ENCODE results near the gene NDRG2.

The NDRG2 gene

GRCh38 chr14:21025371-21026273 is 761 bp upstream of the NDRG2 start:
- H3K27me3 ChIP-seq, result no peaks in the 10 kb centered on the region
- H3K4me2 ChIP-seq, result peak overlapping the region; percentile 94

GRCh38 chr14:21023817-21024584 is 860 bp downstream of the NDRG2 start:
- peak overlapping the region; percentile 94 for H3K4me2 ChIP-seq
- no peak for TF ChIP-seq Cebpa-rat (IDR thresholded peaks at IDR 0.05)
- H3K4me3 ChIP-seq, result peak overlapping the region; percentile 78
- H3K27ac ChIP-seq, result peak overlapping the region; percentile 73
- H4K20me1 ChIP-seq, result no peaks in the 10 kb centered on the region
- H3K9ac ChIP-seq, result peak overlapping the region; percentile 82
- H3K9me3 ChIP-seq, result no peaks in the 10 kb centered on the region
- no peaks in the 10 kb centered on the region for H3K27me3 ChIP-seq
- peaks cover 30% of the 10 kb centered on the region for H3K4me1 ChIP-seq
- peaks cover 13% of the 10 kb centered on the region for H3K36me3 ChIP-seq

More at GRCh38 chr14:21025371-21026273, 761 bp upstream of the NDRG2 start:
- Histone ChIP-seq H3K27ac (no peak overlapping the region), H3K4me3 (peak overlapping the region; percentile 78), H3K9ac (peak overlapping the region; percentile 53), H3K4me1 (peaks cover 30% of the 10 kb centered on the region), H4K20me1 (no peaks in the 10 kb centered on the region), H3K36me3 (0 out of 2 replicates have a peak, but pooled peaks cover 6% of the 10 kb centered on the region), H3K9me3 (no peaks in the 10 kb centered on the region)
- no peak for TF ChIP-seq Cebpa-rat (IDR thresholded peaks at IDR 0.05)

- H3K4me3 ChIP-seq, result no peak overlapping the region
- TF ChIP-seq Cebpa-rat (IDR thresholded peaks at IDR 0.05), result no peak
- no peaks in the 10 kb centered on the region for H3K9me3 ChIP-seq
- peak overlapping the region; percentile 94; the same call in 1 of the 2 replicates for H3K4me2 ChIP-seq
- H3K27ac ChIP-seq, result no peak overlapping the region
- no peaks in the 10 kb centered on the region for H3K27me3 ChIP-seq
- H3K36me3 ChIP-seq, result peaks cover 21% of the 10 kb centered on the region
- H3K4me1 ChIP-seq, result peaks cover 30% of the 10 kb centered on the region
- H3K9ac ChIP-seq, result no peak overlapping the region
- H4K20me1 ChIP-seq, result no peaks in the 10 kb centered on the region
These were observed 1.7 kb downstream of the NDRG2 start for GRCh38 chr14:21023174-21023573.

- Histone ChIP-seq H3K27ac (no peak overlapping the region), H3K4me3 (no peak overlapping the region), H4K20me1 (no peaks in the 10 kb centered on the region), H3K9me3 (no peaks in the 10 kb centered on the region), H3K4me1 (peaks cover 30% of the 10 kb centered on the region), H3K27me3 (no peaks in the 10 kb centered on the region), H3K4me2 (0 out of 2 replicates have a peak overlapping the region, but pooled peaks have one; percentile 94), H3K9ac (no peak overlapping the region), H3K36me3 (peaks cover 26% of the 10 kb centered on the region)
- TF ChIP-seq Cebpa-rat (IDR thresholded peaks at IDR 0.05), result no peak
These were observed 2.2 kb downstream of the NDRG2 start for GRCh38 chr14:21022686-21023085.

- Histone ChIP-seq H3K4me3 (no peak overlapping the region), H3K27me3 (no peaks in the 10 kb centered on the region), H3K9ac (no peak overlapping the region), H3K4me1 (peaks cover 20% of the 10 kb centered on the region), H3K36me3 (peaks cover 32% of the 10 kb centered on the region), H3K27ac (no peak overlapping the region), H4K20me1 (no peaks in the 10 kb centered on the region), H3K9me3 (no peaks in the 10 kb centered on the region), H3K4me2 (no peak overlapping the region)
- no peak for TF ChIP-seq Cebpa-rat (IDR thresholded peaks at IDR 0.05)
These were observed 3.8 kb downstream of the NDRG2 start for GRCh38 chr14:21020977-21021545.

- Histone ChIP-seq H3K9ac (no peak overlapping the region), H3K36me3 (peaks cover 32% of the 10 kb centered on the region), H3K4me3 (no peak overlapping the region), H3K4me2 (no peak overlapping the region), H3K4me1 (peaks cover 14% of the 10 kb centered on the region), H3K27ac (no peak overlapping the region), H4K20me1 (no peaks in the 10 kb centered on the region), H3K27me3 (no peaks in the 10 kb centered on the region), H3K9me3 (no peaks in the 10 kb centered on the region)
- no peak for TF ChIP-seq Cebpa-rat (IDR thresholded peaks at IDR 0.05)
These were observed 5.5 kb downstream of the NDRG2 start for GRCh38 chr14:21019366-21019765.

GRCh38 chr14:21018781-21019180 is 6.1 kb downstream of the NDRG2 start:
- H3K27ac ChIP-seq, result no peak overlapping the region
- no peak overlapping the region for H3K4me2 ChIP-seq
- no peak overlapping the region for H3K4me3 ChIP-seq
- H3K27me3 ChIP-seq, result no peaks in the 10 kb centered on the region
- H3K4me1 ChIP-seq, result peaks cover 8% of the 10 kb centered on the region
- TF ChIP-seq Cebpa-rat (IDR thresholded peaks at IDR 0.05), result no peak
- H3K36me3 ChIP-seq, result peaks cover 32% of the 10 kb centered on the region
- H3K9me3 ChIP-seq, result no peaks in the 10 kb centered on the region
- no peaks in the 10 kb centered on the region for H4K20me1 ChIP-seq
- H3K9ac ChIP-seq, result no peak overlapping the region

GRCh38 chr14:21018286-21018685 is 6.6 kb downstream of the NDRG2 start:
- H3K9ac ChIP-seq, result no peak overlapping the region
- no peak overlapping the region for H3K4me3 ChIP-seq
- H3K36me3 ChIP-seq, result peaks cover 32% of the 10 kb centered on the region
- no peak for TF ChIP-seq Cebpa-rat (IDR thresholded peaks at IDR 0.05)
- no peak overlapping the region for H3K27ac ChIP-seq
- H3K4me2 ChIP-seq, result no peak overlapping the region
- H4K20me1 ChIP-seq, result no peaks in the 10 kb centered on the region
- no peaks in the 10 kb centered on the region for H3K27me3 ChIP-seq
- H3K4me1 ChIP-seq, result peaks cover 3% of the 10 kb centered on the region
- no peaks in the 10 kb centered on the region for H3K9me3 ChIP-seq

- H4K20me1 ChIP-seq, result no peaks in the 10 kb centered on the region
- no peak overlapping the region for H3K9ac ChIP-seq
- TF ChIP-seq Cebpa-rat (IDR thresholded peaks at IDR 0.05), result no peak
- H3K4me2 ChIP-seq, result no peak overlapping the region
- H3K36me3 ChIP-seq, result peaks cover 32% of the 10 kb centered on the region
- no peaks in the 10 kb centered on the region for H3K9me3 ChIP-seq
- H3K4me3 ChIP-seq, result no peak overlapping the region
- H3K27me3 ChIP-seq, result no peaks in the 10 kb centered on the region
- H3K4me1 ChIP-seq, result no peaks in the 10 kb centered on the region
- H3K27ac ChIP-seq, result no peak overlapping the region
These were observed 7.2 kb downstream of the NDRG2 start for GRCh38 chr14:21017528-21018245.

All from BLaER1 (cell line).